Activated naive CD4-positive, alpha-beta T cell treated with anti-CD3 and anti-CD28 coated beads, Interleukin-2, amount 50 U/mL, for 72 hours (primary cell): ENCODE results near the gene MDC1. TPM values are rescaled to one million over a fixed set of nuclear protein-coding genes. Genes with fewer than 3 reads are reported as not detected.
"Not testable (repeated sequence)": the region's sequence is repeated elsewhere in the genome, so short reads cannot be mapped to it uniquely, and the experiment has no call there.

Source experiments
- ATAC-seq, 2 donors: fragments of 150-1000 bp; cut with Tn5 transposase; 2 replicates each; pipeline ENCODE4 v1.10.0; 2021; ENCODE audit warnings: mild to moderate bottlenecking in 2 of 2, moderate library complexity in 2 of 2
- DNase-seq, 2 donors: peaks; one replicate each; pipeline ENCODE4 v3.0.0; 2021 to 2022; ENCODE audit warnings: low spot score in 2 of 2
- H3K27ac Mint-ChIP-seq, 2 donors: one replicate each; pipeline ENCODE4 v1.8.0; 2022; ENCODE audit warnings: mild to moderate bottlenecking in 2 of 2, mixed read lengths in 2 of 2
- H3K36me3 Mint-ChIP-seq, 2 donors: one replicate each; pipeline ENCODE4 v1.8.0; 2022; ENCODE audit warnings: mixed read lengths in 2 of 2
- H3K9me3 Mint-ChIP-seq, 2 donors: one replicate each; pipeline ENCODE4 v1.8.0; 2022; ENCODE audit warnings: mixed read lengths in 2 of 2
- total RNA-seq, 2 donors: library from RNA; stranded (reverse); gene quantifications; one replicate each; pipeline ENCODE4 v1.2.3, GENCODE V29; 2022

The MDC1 gene
- total RNA-seq, 2 donors from 2014 or later, result 84.2 to 127 TPM

DNA sequence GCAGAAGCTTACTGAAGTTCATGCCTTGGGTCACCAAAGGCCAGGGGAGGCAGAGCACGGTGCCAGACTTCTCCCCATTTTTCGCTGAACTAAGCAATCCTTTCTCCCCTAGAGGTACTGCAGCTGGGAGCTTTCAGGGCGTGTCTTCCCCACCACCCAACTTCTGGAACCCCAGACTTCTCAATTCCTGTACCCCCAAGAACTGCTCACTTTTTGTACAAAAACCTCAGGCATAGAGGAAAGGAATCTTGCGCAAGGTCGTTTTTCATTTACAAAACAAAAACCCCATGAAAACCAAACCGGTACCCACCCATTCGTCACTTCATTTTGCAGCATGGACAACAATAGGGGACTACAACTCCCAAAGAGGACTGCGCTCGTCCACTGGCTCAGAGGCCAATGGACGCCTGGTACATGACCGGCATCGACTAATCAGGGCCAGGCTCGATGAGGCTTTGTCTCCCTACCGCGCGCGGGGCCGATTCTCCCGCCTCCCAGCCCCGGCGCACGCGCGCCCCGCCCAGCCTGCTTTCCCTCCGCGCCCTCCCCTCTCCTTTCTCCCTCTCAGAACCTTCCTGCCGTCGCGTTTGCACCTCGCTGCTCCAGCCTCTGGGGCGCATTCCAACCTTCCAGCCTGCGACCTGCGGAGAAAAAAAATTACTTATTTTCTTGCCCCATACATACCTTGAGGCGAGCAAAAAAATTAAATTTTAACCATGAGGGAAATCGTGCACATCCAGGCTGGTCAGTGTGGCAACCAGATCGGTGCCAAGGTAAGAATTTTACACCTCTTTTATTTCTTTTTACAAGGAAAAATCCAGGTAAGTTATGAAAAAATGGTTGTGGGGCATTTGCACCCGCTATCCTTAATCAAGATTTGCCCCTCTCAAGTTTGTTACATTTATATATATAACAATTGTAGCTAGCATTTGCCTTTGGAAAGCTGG, 3.0 kb upstream of the MDC1 start, which contains the start of gene TUBB:
TUBB (plus strand) TSS at position 562 of the 947 bp plus-strand sequence; CDS start at position 717, 155 bp downstream.
- DNase-seq (peak; percentile 93 to 94), ATAC-seq (peak; percentile 63 to 69)
- H3K36me3 Mint-ChIP-seq, result peaks cover 76 to 77% of the 10 kb centered on the region in 2 donors
- H3K27ac Mint-ChIP-seq, result peak within 1 kb of the TSS; percentile 93 to 97
- peaks cover 0 to 3% of the 10 kb centered on the region in 2 donors for H3K9me3 Mint-ChIP-seq

GRCh38 chr6:30719356-30719755, 2.3 kb upstream of the MDC1 start:
- Mint-ChIP-seq H3K9me3 (peaks cover 0 to 3% of the 10 kb centered on the region in 2 donors), H3K27ac (peak overlapping the region; percentile 93 to 97), H3K36me3 (peaks cover 76% of the 10 kb centered on the region in 2 donors)
- no peak for DNase-seq
- ATAC-seq, result no peak

DNA sequence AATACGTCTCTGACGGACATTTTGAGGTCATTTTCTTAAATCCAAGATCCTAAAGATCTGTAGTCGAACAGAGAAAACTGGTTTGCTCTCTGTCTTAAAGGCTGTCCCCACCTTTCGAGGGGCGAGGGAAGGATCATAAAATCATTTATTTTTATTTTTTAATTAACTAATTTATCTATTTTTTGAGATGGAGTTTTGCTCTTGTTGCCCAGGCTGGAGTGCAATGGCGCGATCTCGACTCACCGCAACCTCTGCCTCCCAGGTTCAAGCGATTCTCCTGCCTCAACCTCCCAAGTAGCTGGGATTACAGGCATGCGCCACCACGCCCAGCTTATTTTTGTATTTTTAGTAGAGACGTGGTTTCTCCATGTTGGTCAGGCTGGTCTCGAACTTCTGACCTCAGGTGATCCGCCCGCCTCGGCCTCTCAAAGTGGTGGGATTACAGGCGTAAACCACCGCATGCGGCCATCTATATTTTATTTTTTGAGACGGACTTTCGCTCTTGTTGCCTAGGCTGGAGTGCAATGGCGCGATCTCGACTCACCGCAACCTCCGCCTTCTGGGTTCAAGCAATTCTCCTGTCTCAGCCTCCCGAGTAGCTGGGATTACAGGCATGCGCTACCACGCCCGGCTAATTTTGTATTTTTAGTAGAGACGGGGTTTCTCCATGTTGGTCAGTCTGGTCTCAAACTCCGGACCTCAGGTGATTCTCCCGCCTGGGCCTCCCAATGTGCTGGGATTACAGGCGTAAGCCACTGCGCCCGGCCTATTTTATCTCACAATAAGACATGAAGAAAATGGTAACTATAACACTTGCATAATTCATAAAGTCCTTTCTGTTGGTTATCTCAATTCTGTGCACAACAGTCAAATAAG, 1.0 kb upstream of the MDC1 start:
- Mint-ChIP-seq H3K36me3 (peaks cover 69 to 70% of the 10 kb centered on the region in 2 donors), H3K27ac (peak overlapping the region; percentile 77 to 94)
- not testable (repeated sequence) for H3K9me3 Mint-ChIP-seq, DNase-seq, ATAC-seq

DNA sequence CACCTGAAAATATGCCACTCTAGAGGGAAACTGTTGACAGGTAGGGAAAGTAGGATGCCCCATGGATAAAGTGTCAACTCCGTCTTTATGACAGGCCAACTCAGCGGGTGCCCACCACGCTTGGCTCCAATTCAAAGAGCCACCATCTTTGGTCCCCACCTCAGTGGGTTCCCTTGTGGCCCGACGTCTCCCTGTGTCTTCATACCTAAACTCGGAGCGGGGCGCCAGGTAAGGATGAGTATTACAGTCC, 277 bp downstream of the MDC1 start:
- DNase-seq, result no peak
- Mint-ChIP-seq H3K27ac (peak overlapping the region; percentile 94 to 99), H3K36me3 (peaks cover 68 to 70% of the 10 kb centered on the region in 2 donors), H3K9me3 (peaks cover 0 to 3% of the 10 kb centered on the region in 2 donors)
- ATAC-seq, result no peak

GRCh38 chr6:30714263-30714662, 2.8 kb downstream of the MDC1 start:
- peaks cover 0 to 3% of the 10 kb centered on the region in 2 donors for H3K9me3 Mint-ChIP-seq
- DNase-seq (no peak), ATAC-seq (no peak)
- no peak overlapping the region for H3K27ac Mint-ChIP-seq
- peaks cover 55 to 60% of the 10 kb centered on the region in 2 donors for H3K36me3 Mint-ChIP-seq

DNA sequence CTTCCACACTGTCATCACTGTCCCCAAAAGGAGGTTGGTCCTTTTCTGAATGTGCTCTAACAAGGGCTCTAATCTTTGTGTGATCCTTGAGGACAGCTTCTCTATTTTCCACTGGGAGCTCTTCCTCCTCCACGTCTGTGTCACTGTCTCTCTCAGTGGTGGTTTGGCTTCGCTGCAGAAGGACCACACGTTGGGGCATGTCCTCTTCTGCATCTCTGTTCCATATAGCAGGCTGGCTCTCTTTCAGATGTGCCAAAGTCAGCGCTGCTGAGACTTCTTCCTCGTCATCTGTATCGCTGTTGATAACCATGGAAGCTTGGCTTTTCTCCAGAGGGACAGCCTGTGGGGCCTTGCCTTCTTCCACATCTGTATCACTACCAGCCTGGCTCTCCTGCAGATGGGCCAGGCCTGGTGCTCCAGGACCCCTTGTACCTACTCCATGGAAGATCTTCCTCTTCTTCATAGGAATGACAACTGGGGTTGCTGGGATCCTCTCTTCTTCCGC, 4.6 kb downstream of the MDC1 start:
- ATAC-seq (no peak), DNase-seq (no peak)
- Mint-ChIP-seq H3K9me3 (peaks cover 0 to 3% of the 10 kb centered on the region in 2 donors), H3K27ac (peak overlapping the region; percentile 12 to 49), H3K36me3 (peaks cover 61 to 62% of the 10 kb centered on the region in 2 donors)

GRCh38 chr6:30711758-30712380, 5.2 kb downstream of the MDC1 start:
- peak overlapping the region; percentile 22 to 49 for H3K27ac Mint-ChIP-seq
- no peak for DNase-seq
- peaks cover 56 to 57% of the 10 kb centered on the region in 2 donors for H3K36me3 Mint-ChIP-seq
- H3K9me3 Mint-ChIP-seq, result peaks cover 0 to 3% of the 10 kb centered on the region in 2 donors
- peak; percentile 22 to 67 for ATAC-seq

DNA sequence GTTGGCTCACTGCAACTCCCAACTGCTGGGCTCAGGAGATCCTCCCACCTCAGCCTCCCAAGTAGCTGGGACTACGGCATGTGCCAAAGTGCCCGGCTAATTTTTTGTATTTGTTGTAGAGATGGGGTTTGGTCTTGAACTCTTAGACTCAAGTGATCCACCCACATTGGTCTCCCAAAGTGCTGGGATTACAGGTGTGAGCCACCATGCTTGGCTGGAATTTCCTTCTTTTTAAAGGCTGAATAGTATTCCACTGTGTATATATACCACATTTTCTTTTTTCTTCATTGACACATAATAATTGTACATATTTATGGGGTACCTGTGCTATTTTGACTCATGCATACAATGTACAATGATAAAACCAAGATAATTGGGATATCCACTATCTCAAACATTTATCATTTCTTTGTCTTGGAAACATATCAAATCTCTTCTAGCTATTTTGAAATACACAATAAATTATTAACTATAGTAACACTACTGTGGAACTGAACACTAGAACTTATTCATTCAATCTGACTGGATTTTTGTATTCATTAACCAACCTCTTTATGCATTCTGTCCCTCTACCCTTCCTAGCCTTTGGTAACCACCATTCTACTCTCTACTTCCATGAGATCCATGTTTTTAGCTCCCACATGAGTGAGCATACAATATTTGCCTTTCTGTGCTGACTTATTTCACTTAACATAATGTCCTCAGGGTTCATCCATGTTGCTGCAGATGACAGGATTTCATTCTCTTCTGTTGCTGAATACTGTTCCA, 7.8 kb downstream of the MDC1 start:
- H3K27ac Mint-ChIP-seq, result no peak overlapping the region
- peaks cover 36 to 44% of the 10 kb centered on the region in 2 donors for H3K36me3 Mint-ChIP-seq
- no peaks in the 10 kb centered on the region for H3K9me3 Mint-ChIP-seq
- DNase-seq, result no peak
- ATAC-seq, result no peak

DNA sequence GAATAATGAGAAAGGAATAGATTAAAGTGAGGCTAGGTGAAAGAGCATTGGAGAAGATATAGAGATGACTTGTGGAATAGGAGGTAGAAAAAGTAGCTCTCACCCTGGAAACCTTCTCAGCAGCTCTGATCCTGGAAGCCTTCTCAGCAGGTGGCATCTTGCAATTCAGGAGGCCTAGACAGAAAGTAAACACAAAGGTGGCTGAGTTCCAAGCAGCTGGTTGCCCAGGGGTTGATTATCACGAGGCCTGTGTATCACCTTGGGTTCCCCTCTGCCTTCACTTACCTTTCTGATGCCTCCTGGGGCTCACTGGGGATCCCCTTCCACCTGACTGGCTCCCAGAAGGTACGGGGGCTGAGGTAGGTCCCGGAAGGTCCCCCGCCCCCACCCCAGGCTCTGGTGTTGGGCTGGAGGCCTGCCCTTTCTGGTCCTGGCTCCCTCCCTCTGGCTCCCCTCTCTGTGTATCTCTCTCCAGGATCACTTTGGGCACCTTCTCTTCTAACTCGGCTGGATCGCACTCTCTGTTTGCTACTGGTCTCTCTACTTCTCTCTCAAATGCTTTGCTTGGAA, 9.7 kb downstream of the MDC1 start:
- H3K27ac Mint-ChIP-seq, result peak overlapping the region in 1 of 2 donors; percentile 11
- DNase-seq (no peak), ATAC-seq (no peak)
- H3K9me3 Mint-ChIP-seq, result no peaks in the 10 kb centered on the region
- peaks cover 30 to 45% of the 10 kb centered on the region in 2 donors for H3K36me3 Mint-ChIP-seq

DNA sequence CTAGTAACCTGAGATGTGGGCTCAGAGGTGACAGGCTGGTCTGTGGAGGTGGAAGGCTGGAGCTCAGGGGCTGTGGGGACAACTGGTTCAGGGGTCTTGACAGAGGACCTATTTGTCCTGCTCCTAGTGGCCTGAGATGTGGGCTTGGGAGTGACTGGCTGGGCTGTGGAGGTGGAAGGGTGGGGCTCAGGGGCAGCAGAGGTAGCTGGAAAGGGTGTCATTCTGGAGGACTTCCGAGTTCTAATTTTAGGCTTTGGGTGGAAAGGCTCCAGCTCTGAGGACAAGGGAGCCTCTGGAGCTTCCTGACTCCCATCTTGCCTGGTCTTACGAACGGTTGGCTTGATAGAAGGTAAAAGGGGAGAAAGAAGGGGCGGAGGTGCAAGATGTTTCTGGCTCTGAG, 11.5 kb downstream of the MDC1 start:
- Mint-ChIP-seq H3K36me3 (peaks cover 16 to 32% of the 10 kb centered on the region in 2 donors), H3K9me3 (no peaks in the 10 kb centered on the region), H3K27ac (peak overlapping the region in 1 of 2 donors; percentile 7)
- no peak for ATAC-seq
- DNase-seq, result no peak

DNA sequence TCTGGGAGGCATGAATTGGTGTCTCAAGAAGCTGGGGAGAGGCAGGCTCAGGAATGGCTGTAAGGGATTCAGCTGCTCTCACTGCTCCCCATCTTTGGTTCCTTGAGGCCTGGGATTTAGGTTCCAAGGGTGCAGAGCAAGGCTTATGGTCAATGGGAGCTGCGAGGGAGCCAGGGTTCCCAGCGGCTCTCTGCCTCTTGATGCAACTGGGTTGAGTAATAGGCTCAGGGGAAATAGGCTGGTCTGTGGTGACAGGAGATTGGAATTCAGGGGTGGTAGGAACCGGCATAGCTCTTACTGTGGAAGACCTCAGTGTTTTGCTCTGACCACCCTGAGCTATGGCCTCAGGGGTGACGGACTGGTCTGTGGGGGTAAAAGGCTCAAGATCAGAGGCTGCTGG, 13.3 kb downstream of the MDC1 start:
- Mint-ChIP-seq H3K36me3 (peaks cover 14 to 30% of the 10 kb centered on the region in 2 donors), H3K9me3 (no peaks in the 10 kb centered on the region), H3K27ac (peak overlapping the region; percentile 39 to 48)
- ATAC-seq (no peak), DNase-seq (no peak)

GRCh38 chr6:30703011-30703410, 14.1 kb downstream of the MDC1 start:
- ATAC-seq, result no peak
- H3K9me3 Mint-ChIP-seq, result no peaks in the 10 kb centered on the region
- no peak for DNase-seq
- H3K36me3 Mint-ChIP-seq, result peaks cover 12 to 27% of the 10 kb centered on the region in 2 donors
- H3K27ac Mint-ChIP-seq, result peak overlapping the region in 1 of 2 donors; percentile 65

- no peak overlapping the region for H3K27ac Mint-ChIP-seq
These were observed 16.7 kb downstream of the MDC1 start for GRCh38 chr6:30700340-30700739.

GRCh38 chr6:30696432-30696831, 20.6 kb downstream of the MDC1 start:
- ATAC-seq (no peak), DNase-seq (no peak)
- Mint-ChIP-seq H3K27ac (no peak overlapping the region), H3K36me3 (no peaks in the 10 kb centered on the region), H3K9me3 (no peaks in the 10 kb centered on the region)

More at GRCh38 chr6:30700340-30700739, 16.7 kb downstream of the MDC1 start:
- Mint-ChIP-seq H3K36me3 (peaks cover 9 to 22% of the 10 kb centered on the region in 2 donors), H3K9me3 (no peaks in the 10 kb centered on the region)
- no peak for ATAC-seq
- no peak for DNase-seq

DNA sequence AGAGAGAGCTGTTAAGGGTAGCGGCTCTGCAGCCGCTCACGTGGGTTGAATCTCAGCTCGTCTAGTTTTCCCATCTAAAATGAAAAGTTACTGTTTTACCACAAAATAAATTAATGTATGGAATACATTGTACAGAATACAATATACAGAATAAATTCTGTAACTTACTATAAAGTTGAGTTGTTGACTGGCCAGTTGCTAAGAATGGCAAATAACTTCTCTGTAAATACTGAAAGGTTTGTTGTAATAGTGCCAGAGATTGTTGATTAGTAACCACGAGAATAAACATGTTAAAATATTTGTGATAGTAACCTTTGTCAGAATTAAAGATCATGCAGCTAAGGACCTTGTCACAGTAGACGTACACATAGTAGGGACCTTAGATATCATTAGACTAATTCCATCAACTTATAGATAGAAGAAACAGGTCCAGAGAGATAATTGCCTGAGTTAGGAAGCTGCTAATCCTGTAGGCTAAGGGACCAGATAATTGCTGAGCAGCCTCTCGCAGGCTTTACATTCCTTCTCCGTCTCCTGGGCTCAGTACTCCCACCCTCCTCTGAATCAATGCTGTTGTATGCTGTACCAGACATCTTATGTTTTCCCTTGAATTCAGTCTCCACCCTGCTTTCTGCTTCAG, 25.8 kb downstream of the MDC1 start:
- H3K27ac Mint-ChIP-seq, result peak overlapping the region; percentile 68 to 79
- ATAC-seq (no peak), DNase-seq (no peak)
- H3K9me3 Mint-ChIP-seq, result no peaks in the 10 kb centered on the region
- H3K36me3 Mint-ChIP-seq, result peaks cover 11 to 17% of the 10 kb centered on the region in 2 donors
